ENCODE measurements around the gene SMC1A. TPM values are rescaled to one million over a fixed set of nuclear protein-coding genes. Genes with fewer than 3 reads are reported as not detected.

Gene SMC1A
- total RNA-seq, 1 experiment from 2014 or later = 111 TPM

DNA sequence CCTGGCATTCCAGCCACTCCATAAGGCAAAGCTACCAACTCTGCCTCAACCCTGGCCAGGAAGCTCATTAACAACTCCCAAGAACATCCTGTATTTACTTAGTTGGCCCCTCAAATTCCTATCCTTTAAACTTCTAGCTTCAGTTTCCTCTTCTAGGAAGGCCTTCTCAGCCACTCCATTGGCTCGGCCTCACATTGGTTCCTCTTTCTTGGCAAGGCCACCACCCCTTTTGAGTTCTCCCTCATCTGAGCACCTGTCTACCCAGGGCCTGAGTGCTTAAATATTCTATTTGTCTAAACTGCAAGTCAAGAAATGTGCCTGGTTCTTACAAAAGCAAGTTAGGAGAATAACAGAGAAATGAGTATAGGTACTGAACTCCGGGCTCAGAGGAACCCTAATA is 10.0 kb downstream of the SMC1A start:
- no peak for DNase-seq (ENCODE audit: low read depth, low spot score)

GRCh38 chrX:53403535-53403934 is 18.9 kb downstream of the SMC1A start:
- TF ChIP-seq, protein P1, sequence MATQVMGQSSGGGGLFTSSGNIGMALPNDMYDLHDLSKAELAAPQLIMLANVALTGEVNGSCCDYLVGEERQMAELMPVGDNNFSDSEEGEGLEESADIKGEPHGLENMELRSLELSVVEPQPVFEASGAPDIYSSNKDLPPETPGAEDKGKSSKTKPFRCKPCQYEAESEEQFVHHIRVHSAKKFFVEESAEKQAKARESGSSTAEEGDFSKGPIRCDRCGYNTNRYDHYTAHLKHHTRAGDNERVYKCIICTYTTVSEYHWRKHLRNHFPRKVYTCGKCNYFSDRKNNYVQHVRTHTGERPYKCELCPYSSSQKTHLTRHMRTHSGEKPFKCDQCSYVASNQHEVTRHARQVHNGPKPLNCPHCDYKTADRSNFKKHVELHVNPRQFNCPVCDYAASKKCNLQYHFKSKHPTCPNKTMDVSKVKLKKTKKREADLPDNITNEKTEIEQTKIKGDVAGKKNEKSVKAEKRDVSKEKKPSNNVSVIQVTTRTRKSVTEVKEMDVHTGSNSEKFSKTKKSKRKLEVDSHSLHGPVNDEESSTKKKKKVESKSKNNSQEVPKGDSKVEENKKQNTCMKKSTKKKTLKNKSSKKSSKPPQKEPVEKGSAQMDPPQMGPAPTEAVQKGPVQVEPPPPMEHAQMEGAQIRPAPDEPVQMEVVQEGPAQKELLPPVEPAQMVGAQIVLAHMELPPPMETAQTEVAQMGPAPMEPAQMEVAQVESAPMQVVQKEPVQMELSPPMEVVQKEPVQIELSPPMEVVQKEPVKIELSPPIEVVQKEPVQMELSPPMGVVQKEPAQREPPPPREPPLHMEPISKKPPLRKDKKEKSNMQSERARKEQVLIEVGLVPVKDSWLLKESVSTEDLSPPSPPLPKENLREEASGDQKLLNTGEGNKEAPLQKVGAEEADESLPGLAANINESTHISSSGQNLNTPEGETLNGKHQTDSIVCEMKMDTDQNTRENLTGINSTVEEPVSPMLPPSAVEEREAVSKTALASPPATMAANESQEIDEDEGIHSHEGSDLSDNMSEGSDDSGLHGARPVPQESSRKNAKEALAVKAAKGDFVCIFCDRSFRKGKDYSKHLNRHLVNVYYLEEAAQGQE (IDR thresholded peaks at IDR 0.05; ENCODE audit: insufficient read depth in 1 of 2, low read depth in 2 of 2, low read length in 1 of 2) = no peak
- TF ChIP-seq SIN3A (IDR thresholded peaks at IDR 0.05; ENCODE audit: borderline replicate concordance, insufficient read depth, low read depth, low read length) = no peak
- TF ChIP-seq, protein P2, sequence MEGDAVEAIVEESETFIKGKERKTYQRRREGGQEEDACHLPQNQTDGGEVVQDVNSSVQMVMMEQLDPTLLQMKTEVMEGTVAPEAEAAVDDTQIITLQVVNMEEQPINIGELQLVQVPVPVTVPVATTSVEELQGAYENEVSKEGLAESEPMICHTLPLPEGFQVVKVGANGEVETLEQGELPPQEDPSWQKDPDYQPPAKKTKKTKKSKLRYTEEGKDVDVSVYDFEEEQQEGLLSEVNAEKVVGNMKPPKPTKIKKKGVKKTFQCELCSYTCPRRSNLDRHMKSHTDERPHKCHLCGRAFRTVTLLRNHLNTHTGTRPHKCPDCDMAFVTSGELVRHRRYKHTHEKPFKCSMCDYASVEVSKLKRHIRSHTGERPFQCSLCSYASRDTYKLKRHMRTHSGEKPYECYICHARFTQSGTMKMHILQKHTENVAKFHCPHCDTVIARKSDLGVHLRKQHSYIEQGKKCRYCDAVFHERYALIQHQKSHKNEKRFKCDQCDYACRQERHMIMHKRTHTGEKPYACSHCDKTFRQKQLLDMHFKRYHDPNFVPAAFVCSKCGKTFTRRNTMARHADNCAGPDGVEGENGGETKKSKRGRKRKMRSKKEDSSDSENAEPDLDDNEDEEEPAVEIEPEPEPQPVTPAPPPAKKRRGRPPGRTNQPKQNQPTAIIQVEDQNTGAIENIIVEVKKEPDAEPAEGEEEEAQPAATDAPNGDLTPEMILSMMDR (IDR thresholded peaks at IDR 0.05) = no peak
- no peak for TF ChIP-seq TCF7L2 (IDR thresholded peaks at IDR 0.05; ENCODE audit: low read depth, low read length)
- TF ChIP-seq POLR2AphosphoS5 (IDR thresholded peaks at IDR 0.05; ENCODE audit: low read depth, low read length) = no peak
- ATAC-seq (no peak), DNase-seq (ENCODE audit: low read depth, low spot score) (no peak)
- H3K4me1 ChIP-seq (ENCODE audit: control insufficient read depth, insufficient read depth, low read length) = no peaks in the 10 kb centered on the region
- H3K9me3 ChIP-seq (ENCODE audit: control insufficient read depth, insufficient read depth, low read depth, low read length) = no peaks in the 10 kb centered on the region
- CTCF ChIA-PET = no interaction called here
- in situ Hi-C loops (cut with HindIII; ENCODE audit: low pct_unique_long_range_greater_than_20kb, low sequenced_read_pairs) = no loop called here
- H3K27ac ChIP-seq (ENCODE audit: low read length) = no peak overlapping the region
- no peak overlapping the region for H3K4me3 ChIP-seq (ENCODE audit: low read depth in 2 of 2, low read length in 2 of 2)
- H3K36me3 ChIP-seq (ENCODE audit: control insufficient read depth, insufficient read depth, low read length) = peaks cover 16% of the 10 kb centered on the region
- POLR2A ChIA-PET = no interaction called here
- BruUV-seq (replicated peaks) = no TSS peak
- intact Hi-C loops (cut with micrococcal nuclease; ENCODE audit: unreplicated experiment) = no loop called here
- no peaks in the 10 kb centered on the region for H3K27me3 ChIP-seq (ENCODE audit: control insufficient read depth, insufficient read depth, low read length)

More for the DNA sequence above, 10.0 kb downstream of the SMC1A start:
- in situ Hi-C loops (cut with HindIII; ENCODE audit: low pct_unique_long_range_greater_than_20kb, low sequenced_read_pairs) (no loop called here), intact Hi-C loops (cut with micrococcal nuclease; ENCODE audit: unreplicated experiment) (no loop called here)
- no peak for TF ChIP-seq SIN3A (IDR thresholded peaks at IDR 0.05; ENCODE audit: borderline replicate concordance, insufficient read depth, low read depth, low read length)
- ATAC-seq = no peak
- Histone ChIP-seq H3K4me3 (ENCODE audit: low read depth in 2 of 2, low read length in 2 of 2) (no peak overlapping the region), H3K27ac (ENCODE audit: low read length) (no peak overlapping the region), H3K4me1 (ENCODE audit: control insufficient read depth, insufficient read depth, low read length) (no peaks in the 10 kb centered on the region), H3K27me3 (ENCODE audit: control insufficient read depth, insufficient read depth, low read length) (no peaks in the 10 kb centered on the region), H3K9me3 (ENCODE audit: control insufficient read depth, insufficient read depth, low read depth, low read length) (no peaks in the 10 kb centered on the region), H3K36me3 (ENCODE audit: control insufficient read depth, insufficient read depth, low read length) (peaks cover 11% of the 10 kb centered on the region; the same call in 1 of the 2 replicates)
- CTCF ChIA-PET = no interaction called here
- BruUV-seq (replicated peaks) = no TSS peak
- POLR2A ChIA-PET = no interaction called here

GRCh38 chrX:53398216-53398615 is 24.2 kb downstream of the SMC1A start:
- POLR2A ChIA-PET = no interaction called here
- Histone ChIP-seq H3K36me3 (ENCODE audit: control insufficient read depth, insufficient read depth, low read length) (peaks cover 20% of the 10 kb centered on the region; the same call in 1 of the 2 replicates), H3K27ac (ENCODE audit: low read length) (no peak overlapping the region), H3K4me3 (ENCODE audit: low read depth in 2 of 2, low read length in 2 of 2) (no peak overlapping the region), H3K9me3 (ENCODE audit: control insufficient read depth, insufficient read depth, low read depth, low read length) (no peaks in the 10 kb centered on the region), H3K27me3 (ENCODE audit: control insufficient read depth, insufficient read depth, low read length) (no peaks in the 10 kb centered on the region), H3K4me1 (ENCODE audit: control insufficient read depth, insufficient read depth, low read length) (no peaks in the 10 kb centered on the region)
- in situ Hi-C loops (cut with HindIII; ENCODE audit: low pct_unique_long_range_greater_than_20kb, low sequenced_read_pairs) (no loop called here), intact Hi-C loops (cut with micrococcal nuclease; ENCODE audit: unreplicated experiment) (no loop called here)
- no TSS peak for BruUV-seq (replicated peaks)
- DNase-seq (ENCODE audit: low read depth, low spot score) (no peak), ATAC-seq (no peak)
- CTCF ChIA-PET = no interaction called here
- no peak for TF ChIP-seq SIN3A (IDR thresholded peaks at IDR 0.05; ENCODE audit: borderline replicate concordance, insufficient read depth, low read depth, low read length)
- TF ChIP-seq POLR2AphosphoS5 (IDR thresholded peaks at IDR 0.05; ENCODE audit: low read depth, low read length) = no peak
- TF ChIP-seq, protein P2 (IDR thresholded peaks at IDR 0.05) = no peak
- TF ChIP-seq, protein P1 (IDR thresholded peaks at IDR 0.05; ENCODE audit: insufficient read depth in 1 of 2, low read depth in 2 of 2, low read length in 1 of 2) = no peak
